Measurements from ENCODE around the gene FHIT. TPM values are rescaled to one million over a fixed set of nuclear protein-coding genes. Genes with fewer than 3 reads are reported as not detected.

FHIT gene
- total and polyA plus RNA-seq, 2 of the 4 experiments (the other 2 are of a cell fraction), result 0.07 TPM; not detected in 1

- no peak overlapping the region for H3K14ac ChIP-seq (replicated peaks; ENCODE audit: low read depth, low read length)
- H3K18ac ChIP-seq (ENCODE audit: low read depth, low read length), result no peak overlapping the region
- no peak overlapping the region for H3K4ac ChIP-seq (ENCODE audit: low read depth, low read length)
- H2AFZ ChIP-seq (replicated peaks; ENCODE audit: low read length, poor library complexity), result no peak overlapping the region
- TF ChIP-seq, protein P1, sequence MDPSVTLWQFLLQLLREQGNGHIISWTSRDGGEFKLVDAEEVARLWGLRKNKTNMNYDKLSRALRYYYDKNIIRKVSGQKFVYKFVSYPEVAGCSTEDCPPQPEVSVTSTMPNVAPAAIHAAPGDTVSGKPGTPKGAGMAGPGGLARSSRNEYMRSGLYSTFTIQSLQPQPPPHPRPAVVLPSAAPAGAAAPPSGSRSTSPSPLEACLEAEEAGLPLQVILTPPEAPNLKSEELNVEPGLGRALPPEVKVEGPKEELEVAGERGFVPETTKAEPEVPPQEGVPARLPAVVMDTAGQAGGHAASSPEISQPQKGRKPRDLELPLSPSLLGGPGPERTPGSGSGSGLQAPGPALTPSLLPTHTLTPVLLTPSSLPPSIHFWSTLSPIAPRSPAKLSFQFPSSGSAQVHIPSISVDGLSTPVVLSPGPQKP (IDR thresholded peaks at IDR 0.05; ENCODE audit: borderline replicate concordance, low read depth, low read length), result no peak
- TF ChIP-seq RFX5 (IDR thresholded peaks at IDR 0.05; ENCODE audit: low read depth, low read length) (no peak), SMC3 (IDR thresholded peaks at IDR 0.05; ENCODE audit: low read depth, low read length) (no peak), NFE2L2 (IDR thresholded peaks at IDR 0.05; ENCODE audit: low read depth, low read length) (no peak), CHD1 (IDR thresholded peaks at IDR 0.05; ENCODE audit: low read depth, low read length) (no peak), FOS (IDR thresholded peaks at IDR 0.05; ENCODE audit: low read depth, low read length) (no peak), MAZ (IDR thresholded peaks at IDR 0.05; ENCODE audit: borderline replicate concordance, low read depth, low read length) (no peak), RAD21 (IDR thresholded peaks at IDR 0.05; ENCODE audit: low read length) (no peak), POLR2A (IDR thresholded peaks at IDR 0.05; ENCODE audit: low read depth, low read length) (no peak)
- H3K23ac ChIP-seq (ENCODE audit: low read depth, low read length), result no peak overlapping the region
- in situ Hi-C loops (cut with MboI; ENCODE audit: low sequenced_read_pairs) (no loop called here), intact Hi-C loops (cut with micrococcal nuclease) (no loop called here), dilution Hi-C loops (cut with HindIII; ENCODE audit: low sequenced_read_pairs, unreplicated experiment) (no loop called here)
- H3K56ac ChIP-seq (ENCODE audit: extremely low read depth, insufficient read depth, low read length), result no peak overlapping the region
- CTCF ChIA-PET, result no interaction called here
- H4K5ac ChIP-seq (ENCODE audit: low read depth, low read length), result no peak overlapping the region
- no peak overlapping the region for H4K91ac ChIP-seq (ENCODE audit: insufficient read depth, low read depth, low read length)
- no peak overlapping the region for H3K9ac ChIP-seq (ENCODE audit: low read depth, low read length)
- POLR2A ChIA-PET (ENCODE audit: unreplicated experiment), result no interaction called here
- no peak overlapping the region for H3K27ac ChIP-seq (ENCODE audit: insufficient read depth, low read length)
- H2AK5ac ChIP-seq (ENCODE audit: low read depth, low read length), result no peak overlapping the region
- WGBS, 2 experiments (ENCODE audit: extremely low coverage in 2 of 2, insufficient read length in 1 of 2), result no CpG with 5 or more reads among the region's 5 CpGs
- H3K9me1 ChIP-seq (ENCODE audit: insufficient read depth, low read length), result no peaks in the 10 kb centered on the region
- H3K4me1 ChIP-seq (ENCODE audit: control insufficient read depth, insufficient read depth, low read length), result no peaks in the 10 kb centered on the region
- no peak for ATAC-seq (ENCODE audit: low read depth)
- no peaks in the 10 kb centered on the region for H3K79me1 ChIP-seq (ENCODE audit: low read depth in 1 of 2, low read length in 2 of 2)
- H3K36me3 ChIP-seq (ENCODE audit: control insufficient read depth, insufficient read depth, low read length), result no peaks in the 10 kb centered on the region
- H3K4me3 ChIP-seq (ENCODE audit: insufficient read depth, low read depth, low read length), result no peak overlapping the region
- BruUV-seq (replicated peaks), result no TSS peak
- H4K20me1 ChIP-seq (ENCODE audit: insufficient read depth, low read length), result no peaks in the 10 kb centered on the region
- no peak overlapping the region for H3K4me2 ChIP-seq (ENCODE audit: low read depth, low read length)
- H3K9me3 ChIP-seq (ENCODE audit: control insufficient read depth, insufficient read depth, low read length), result peaks cover 2% of the 10 kb centered on the region
- H2BK120ac ChIP-seq (ENCODE audit: low read depth, low read length), result no peak overlapping the region
- H4K8ac ChIP-seq (ENCODE audit: low read depth in 2 of 2, low read length in 2 of 2), result no peak overlapping the region
- DNase-seq, result no peak
- H2AK9ac ChIP-seq (replicated peaks; ENCODE audit: low read depth, low read length, poor library complexity), result no peak overlapping the region
- H2BK5ac ChIP-seq (ENCODE audit: low read depth, low read length, poor library complexity, severe bottlenecking), result no peak overlapping the region
- no peak overlapping the region for H2BK20ac ChIP-seq (ENCODE audit: low read depth, low read length)
- no peaks in the 10 kb centered on the region for H3K27me3 ChIP-seq (ENCODE audit: control insufficient read depth, insufficient read depth, low read length)
- H2BK15ac ChIP-seq (ENCODE audit: low read depth, low read length), result no peak overlapping the region
These were observed 218.3 kb downstream of the FHIT start for GRCh38 chr3:61032991-61033390.
